HUES64 (cell line): ENCODE data around the gene HS1BP3.

ENCODE experiments used
- H3K27ac ChIP-seq: 2 replicates; pipeline ENCODE4 v1.7.0; 2013; ENCODE audit warnings: low read depth, low read length, inconsistent platforms
- H3K27me3 ChIP-seq: 2 replicates; pipeline ENCODE4 v1.6.1; 2013; ENCODE audit warnings: mild to moderate bottlenecking, low read length; ENCODE audit not compliant: insufficient read depth
- H3K36me3 ChIP-seq: 2 replicates; pipeline ENCODE4 v1.6.1; 2013; ENCODE audit warnings: mild to moderate bottlenecking, low read length; ENCODE audit not compliant: insufficient read depth
- H3K4me1 ChIP-seq: 2 replicates; pipeline ENCODE4 v1.6.1; 2013; ENCODE audit warnings: mild to moderate bottlenecking, low read length, moderate library complexity; ENCODE audit not compliant: insufficient read depth
- H3K4me3 ChIP-seq: 2 replicates; pipeline ENCODE4 v1.5.1; 2013; ENCODE audit warnings: mild to moderate bottlenecking, low read length, moderate library complexity
- H3K9ac ChIP-seq: 2 replicates; pipeline ENCODE4 v1.6.1; 2013; ENCODE audit warnings: mild to moderate bottlenecking, low read depth, low read length
- H3K9me3 ChIP-seq: 2 replicates; pipeline ENCODE4 v1.6.1; 2013; ENCODE audit warnings: low read depth, low read length; ENCODE audit not compliant: insufficient read depth
- WGBS: fragments of 150-250, 120-280 bp; methylation state at CpG from one replicate; pipeline ENCODE4 v1.1.7; 2013; ENCODE audit warnings: missing lambda C conversion rate; 5-methylcytosine and 5-hydroxymethylcytosine counted together

The HS1BP3 gene

GRCh38 chr2:20611844-20612356 is 39.0 kb downstream of the HS1BP3 start:
- Histone ChIP-seq H3K4me1 (peaks cover 15% of the 10 kb centered on the region), H3K9ac (no peak overlapping the region), H3K36me3 (no peaks in the 10 kb centered on the region), H3K27ac (no peak overlapping the region), H3K27me3 (no peaks in the 10 kb centered on the region), H3K4me3 (no peak overlapping the region), H3K9me3 (peaks cover 5% of the 10 kb centered on the region; the same call in 1 of the 2 replicates)
- 87% methylated on average over 3 of the region's 3 CpGs for WGBS

DNA sequence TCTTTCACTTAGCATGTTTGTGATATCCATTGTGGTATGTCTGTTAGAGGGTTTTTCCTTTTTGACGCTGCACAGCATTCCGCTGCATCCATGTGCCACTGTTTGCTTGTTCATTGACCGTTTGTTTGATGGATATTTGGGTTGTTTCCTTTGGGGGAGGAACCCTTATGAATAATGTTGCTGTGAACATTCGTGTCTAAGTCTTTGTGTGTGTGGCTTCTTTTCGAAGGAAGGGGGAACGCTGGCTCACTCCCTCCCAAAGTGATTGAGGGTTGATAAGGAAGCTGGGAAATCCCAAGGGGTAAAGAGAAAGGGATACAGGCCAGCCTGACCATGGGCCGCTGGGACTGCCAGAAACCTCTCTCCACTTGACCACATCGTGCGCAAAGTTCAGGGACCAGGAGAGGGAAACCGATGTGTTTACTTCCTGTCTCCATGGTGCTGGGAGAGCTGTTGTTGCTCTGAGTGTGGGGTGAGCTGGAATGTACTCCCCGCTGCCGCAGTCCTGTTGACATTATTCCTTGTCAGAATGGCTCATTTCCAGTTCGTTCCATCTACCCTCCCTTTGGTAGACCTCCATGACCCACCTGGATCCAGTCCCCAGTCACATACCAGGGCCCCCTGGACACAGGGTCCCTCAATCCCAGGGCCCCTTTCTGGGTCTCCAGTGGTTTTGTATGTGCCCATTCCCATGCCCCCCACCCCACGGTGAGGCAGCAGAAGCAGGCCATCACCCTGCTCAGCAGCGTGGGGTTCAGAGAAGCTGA is 39.6 kb downstream of the HS1BP3 start:
- no peak overlapping the region for H3K9ac ChIP-seq
- no peaks in the 10 kb centered on the region for H3K36me3 ChIP-seq
- H3K27me3 ChIP-seq = no peaks in the 10 kb centered on the region
- H3K4me1 ChIP-seq = peaks cover 13% of the 10 kb centered on the region
- H3K27ac ChIP-seq = no peak overlapping the region
- WGBS = 87% methylated on average over 15 of the region's 15 CpGs
- H3K9me3 ChIP-seq = peaks cover 5% of the 10 kb centered on the region; the same call in 1 of the 2 replicates
- no peak overlapping the region for H3K4me3 ChIP-seq

DNA sequence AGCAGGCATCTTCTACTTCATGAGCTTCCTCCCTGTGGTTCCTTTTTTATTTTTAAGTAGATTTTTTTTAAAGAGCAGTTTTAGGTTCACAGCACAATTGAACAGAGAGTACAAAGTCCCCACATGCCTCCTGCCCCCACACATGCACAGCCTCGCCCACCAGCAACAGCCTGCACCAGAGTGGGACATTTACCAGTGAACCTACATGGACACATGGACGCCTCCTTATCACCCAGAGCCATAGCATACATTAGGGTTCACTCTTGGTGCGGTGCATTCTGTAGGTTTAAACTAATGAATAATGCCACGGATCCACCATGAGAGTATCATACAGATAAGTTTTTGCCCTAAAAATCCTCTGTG is 40.9 kb downstream of the HS1BP3 start:
- peaks cover 12% of the 10 kb centered on the region for H3K4me1 ChIP-seq
- 70% methylated on average over 4 of the region's 4 CpGs for WGBS
- no peak overlapping the region for H3K4me3 ChIP-seq
- peaks cover 5% of the 10 kb centered on the region; the same call in 1 of the 2 replicates for H3K9me3 ChIP-seq
- H3K27me3 ChIP-seq = no peaks in the 10 kb centered on the region
- no peak overlapping the region for H3K27ac ChIP-seq
- no peak overlapping the region for H3K9ac ChIP-seq
- H3K36me3 ChIP-seq = no peaks in the 10 kb centered on the region

GRCh38 chr2:20609349-20609994 is 41.4 kb downstream of the HS1BP3 start:
- Histone ChIP-seq H3K4me3 (no peak overlapping the region), H3K4me1 (peaks cover 7% of the 10 kb centered on the region), H3K9ac (no peak overlapping the region), H3K36me3 (no peaks in the 10 kb centered on the region), H3K27me3 (no peaks in the 10 kb centered on the region), H3K9me3 (peaks cover 5% of the 10 kb centered on the region; the same call in 1 of the 2 replicates), H3K27ac (no peak overlapping the region)
- 88% methylated on average over 7 of the region's 7 CpGs for WGBS

GRCh38 chr2:20608666-20609348 is 42.1 kb downstream of the HS1BP3 start:
- 93% methylated on average over 7 of the region's 7 CpGs for WGBS
- H3K9me3 ChIP-seq = peaks cover 5% of the 10 kb centered on the region; the same call in 1 of the 2 replicates
- no peak overlapping the region for H3K9ac ChIP-seq
- no peak overlapping the region for H3K27ac ChIP-seq
- H3K27me3 ChIP-seq = no peaks in the 10 kb centered on the region
- no peaks in the 10 kb centered on the region for H3K36me3 ChIP-seq
- H3K4me1 ChIP-seq = no peaks in the 10 kb centered on the region
- no peak overlapping the region for H3K4me3 ChIP-seq

- H3K36me3 ChIP-seq = no peaks in the 10 kb centered on the region
- peaks cover 5% of the 10 kb centered on the region; the same call in 1 of the 2 replicates for H3K9me3 ChIP-seq
- no peaks in the 10 kb centered on the region for H3K4me1 ChIP-seq
- no peak overlapping the region for H3K9ac ChIP-seq
- H3K27me3 ChIP-seq = no peaks in the 10 kb centered on the region
- WGBS = 95% methylated on average over 2 of the region's 2 CpGs
- H3K27ac ChIP-seq = no peak overlapping the region
- no peak overlapping the region for H3K4me3 ChIP-seq
Observed at GRCh38 chr2:20607446-20607845, 43.5 kb downstream of the HS1BP3 start.

DNA sequence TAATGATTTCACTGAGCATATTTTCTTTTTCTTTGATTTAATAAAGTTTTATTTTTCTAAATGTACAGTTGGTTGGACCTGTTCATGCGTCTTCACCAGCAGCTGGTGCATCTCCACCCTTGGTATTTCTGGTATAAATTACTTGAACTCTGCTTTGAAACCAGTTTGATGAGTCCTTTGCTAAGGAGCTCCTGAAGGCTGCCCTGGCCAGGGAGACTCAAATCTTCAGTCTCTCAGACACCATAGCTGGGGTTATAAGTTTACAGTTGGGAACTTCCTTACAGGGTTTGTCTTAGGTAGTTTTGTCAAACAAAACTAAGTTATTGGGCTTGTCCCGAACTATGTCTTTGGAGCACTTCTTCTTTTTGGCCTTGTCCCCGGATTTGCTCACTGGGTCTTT is 44.7 kb downstream of the HS1BP3 start:
- 61% methylated on average over 3 of the region's 3 CpGs for WGBS
- no peak overlapping the region for H3K9ac ChIP-seq

GRCh38 chr2:20604951-20605381 is 45.9 kb downstream of the HS1BP3 start:
- peaks cover 5% of the 10 kb centered on the region; the same call in 1 of the 2 replicates for H3K9me3 ChIP-seq
- peaks cover 1% of the 10 kb centered on the region; the same call in 1 of the 2 replicates for H3K4me1 ChIP-seq
- no peak overlapping the region for H3K9ac ChIP-seq
- H3K4me3 ChIP-seq = no peak overlapping the region
- no peaks in the 10 kb centered on the region for H3K27me3 ChIP-seq
- H3K36me3 ChIP-seq = no peaks in the 10 kb centered on the region
- 88% methylated on average over 5 of the region's 5 CpGs for WGBS
- no peak overlapping the region for H3K27ac ChIP-seq

More for the DNA sequence above, 44.7 kb downstream of the HS1BP3 start:
- Histone ChIP-seq H3K4me1 (no peaks in the 10 kb centered on the region), H3K9me3 (peaks cover 5% of the 10 kb centered on the region; the same call in 1 of the 2 replicates), H3K4me3 (no peak overlapping the region), H3K36me3 (no peaks in the 10 kb centered on the region), H3K27me3 (no peaks in the 10 kb centered on the region), H3K27ac (no peak overlapping the region)

GRCh38 chr2:20604401-20604911 is 46.4 kb downstream of the HS1BP3 start:
- WGBS = 86% methylated on average over 7 of the region's 7 CpGs
- Histone ChIP-seq H3K9me3 (peaks cover 5% of the 10 kb centered on the region; the same call in 1 of the 2 replicates), H3K27ac (no peak overlapping the region), H3K4me1 (peaks cover 3% of the 10 kb centered on the region; the same call in 1 of the 2 replicates), H3K9ac (no peak overlapping the region), H3K4me3 (no peak overlapping the region), H3K27me3 (no peaks in the 10 kb centered on the region), H3K36me3 (no peaks in the 10 kb centered on the region)

DNA sequence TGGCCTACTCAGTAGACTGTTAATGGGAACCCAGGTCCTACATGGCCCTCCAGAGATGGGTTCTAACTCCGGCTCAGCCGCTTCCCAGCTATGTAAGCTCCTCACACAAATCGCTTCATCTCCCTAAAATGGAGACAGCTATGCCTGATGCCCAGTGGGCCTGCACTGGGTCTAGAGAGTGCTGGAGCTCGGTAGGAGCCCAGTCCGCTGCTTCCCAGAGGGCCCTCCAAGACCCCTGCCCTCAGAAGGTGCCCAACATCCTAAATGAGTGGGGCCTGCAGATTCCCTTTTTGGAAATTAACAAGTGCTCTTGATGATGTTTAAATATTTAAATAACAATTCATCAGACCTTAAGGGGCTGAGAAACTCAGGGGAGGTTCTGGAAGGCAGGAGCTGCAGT is 47.1 kb downstream of the HS1BP3 start:
- Histone ChIP-seq H3K36me3 (no peaks in the 10 kb centered on the region), H3K27ac (no peak overlapping the region), H3K4me3 (no peak overlapping the region), H3K9ac (no peak overlapping the region), H3K4me1 (peaks cover 3% of the 10 kb centered on the region; the same call in 1 of the 2 replicates), H3K27me3 (no peaks in the 10 kb centered on the region), H3K9me3 (peaks cover 5% of the 10 kb centered on the region; the same call in 1 of the 2 replicates)
- 90% methylated on average over 5 of the region's 5 CpGs for WGBS
